ENCODE data around the gene INSR.
A peak's percentile ranks its signal among the peaks of the same experiment; 100 is the strongest.

Gene INSR

DNA sequence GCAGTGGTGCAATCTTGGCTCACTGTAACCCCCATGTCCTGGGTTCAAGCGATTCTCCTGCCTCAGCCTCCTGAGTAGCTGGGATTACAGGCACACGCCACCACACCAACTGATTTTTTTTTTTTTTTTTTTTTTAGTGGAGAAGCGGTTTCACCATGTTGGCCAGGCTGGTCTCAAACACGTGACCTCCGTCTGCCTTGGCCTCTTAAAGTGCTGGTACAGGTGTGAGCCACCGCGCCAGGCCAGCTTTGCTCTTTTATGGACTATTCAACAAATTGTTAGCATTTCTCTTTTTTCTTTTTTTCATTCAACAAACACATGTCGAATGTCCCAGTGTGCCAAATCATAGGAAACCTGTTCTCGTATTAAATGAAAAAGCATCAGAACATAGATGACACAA is 99.6 kb downstream of the INSR start:
- WGBS (ENCODE audit: extremely low coverage, insufficient coverage, insufficient read length): no CpG with 5 or more reads among the region's 9 CpGs
- Histone ChIP-seq H3K79me2 (ENCODE audit: control insufficient read depth, insufficient read depth, low read length, poor library complexity) (peaks cover 2% of the 10 kb centered on the region), H2BK5ac (ENCODE audit: low read depth, low read length, poor library complexity) (no peak overlapping the region), H3K27me3 (ENCODE audit: insufficient read depth, low read length) (no peaks in the 10 kb centered on the region), H3K23ac (ENCODE audit: low read length) (no peak overlapping the region), H3K14ac (ENCODE audit: low read length) (no peak overlapping the region), H2BK120ac (ENCODE audit: insufficient read depth, low read length, poor library complexity) (no peak overlapping the region), H3K4me2 (ENCODE audit: low read length) (no peak overlapping the region), H3K4me1 (ENCODE audit: control insufficient read depth in 1 of 2, insufficient read depth in 2 of 2, low read length in 2 of 2) (peaks cover 3 to 7% of the 10 kb centered on the region in 2 experiments), H2AFZ (ENCODE audit: insufficient read depth, low read length, poor library complexity) (no peak overlapping the region), H3K27ac (ENCODE audit: low read depth, low read length) (no peak overlapping the region), H3K18ac (ENCODE audit: low read length) (no peak overlapping the region), H2BK12ac (ENCODE audit: low read length) (no peak overlapping the region), H4K91ac (ENCODE audit: low read depth, low read length) (no peak overlapping the region), H3K9ac (ENCODE audit: low read length) (no peak overlapping the region), H4K12ac (ENCODE audit: low read depth, low read length) (no peak overlapping the region), H3K4me3 (ENCODE audit: low read depth, low read length) (no peak overlapping the region), H3K9me3 (ENCODE audit: insufficient read depth, low read depth, low read length) (no peaks in the 10 kb centered on the region), H3K4ac (ENCODE audit: low read depth, low read length) (no peak overlapping the region), H4K8ac (ENCODE audit: low read depth, low read length) (no peak overlapping the region), H2AK5ac (ENCODE audit: low read length) (no peak overlapping the region), H3K36me3 (ENCODE audit: control insufficient read depth in 1 of 2, insufficient read depth in 2 of 2, low read length in 2 of 2) (no peaks in the 10 kb centered on the region), H3K79me1 (ENCODE audit: low read length) (peaks cover 14% of the 10 kb centered on the region)
- DNase-seq: no peak

DNA sequence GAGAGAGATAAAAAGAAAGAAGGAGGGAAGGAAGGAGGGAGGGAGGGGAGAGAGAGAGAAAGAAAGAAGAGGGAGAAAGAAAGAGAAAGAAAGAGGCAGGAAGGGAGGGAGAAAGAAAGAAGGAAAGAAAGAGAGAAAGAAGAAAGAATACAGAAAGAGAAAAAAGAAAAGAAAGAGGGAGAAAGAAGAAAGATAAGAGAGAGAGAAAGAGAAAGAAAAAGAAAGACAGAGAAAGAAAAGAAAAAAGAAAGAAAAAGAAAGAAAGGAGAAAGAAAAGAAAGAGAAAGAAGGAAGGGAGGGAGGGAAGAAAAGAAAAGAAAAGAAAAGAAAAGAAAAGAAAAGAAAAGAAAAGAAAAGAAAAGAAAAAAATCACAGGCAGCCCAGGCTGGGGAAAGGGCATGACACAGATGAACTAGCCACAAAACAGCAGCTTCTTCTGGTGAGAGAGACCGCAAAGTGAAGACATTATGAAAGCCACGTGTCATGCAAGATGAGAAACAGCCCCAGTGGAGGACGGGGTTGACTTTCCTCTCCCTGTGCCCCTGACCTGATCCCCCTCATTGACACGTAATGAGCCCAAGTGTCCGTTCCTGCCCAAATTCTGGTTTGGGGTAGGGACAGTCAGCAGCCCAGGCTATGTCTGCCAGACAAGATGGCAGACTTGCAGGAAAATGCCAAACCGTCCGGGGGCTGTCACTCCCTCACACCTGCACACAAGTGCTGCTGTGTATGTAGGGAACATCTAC is 102.1 kb downstream of the INSR start:
- Histone ChIP-seq H2AFZ (ENCODE audit: insufficient read depth, low read length, poor library complexity) (no peak overlapping the region), H3K79me1 (ENCODE audit: low read length) (peaks cover 4% of the 10 kb centered on the region), H4K8ac (ENCODE audit: low read depth, low read length) (no peak overlapping the region), H2BK5ac (ENCODE audit: low read depth, low read length, poor library complexity) (no peak overlapping the region), H3K27ac (ENCODE audit: low read depth, low read length) (no peak overlapping the region), H3K4ac (ENCODE audit: low read depth, low read length) (no peak overlapping the region), H3K36me3 (ENCODE audit: control insufficient read depth in 1 of 2, insufficient read depth in 2 of 2, low read length in 2 of 2) (no peaks in the 10 kb centered on the region), H2BK12ac (ENCODE audit: low read length) (no peak overlapping the region), H2AK5ac (ENCODE audit: low read length) (no peak overlapping the region), H3K79me2 (ENCODE audit: control insufficient read depth, insufficient read depth, low read length, poor library complexity) (no peaks in the 10 kb centered on the region), H2BK120ac (ENCODE audit: insufficient read depth, low read length, poor library complexity) (no peak overlapping the region), H3K14ac (ENCODE audit: low read length) (no peak overlapping the region), H3K23ac (ENCODE audit: low read length) (peak overlapping the region; percentile 5), H3K27me3 (ENCODE audit: insufficient read depth, low read length) (no peaks in the 10 kb centered on the region), H3K4me2 (ENCODE audit: low read length) (no peak overlapping the region), H4K12ac (ENCODE audit: low read depth, low read length) (no peak overlapping the region), H3K18ac (ENCODE audit: low read length) (no peak overlapping the region), H3K4me3 (ENCODE audit: low read depth, low read length) (peak overlapping the region; percentile 4), H3K4me1 (ENCODE audit: control insufficient read depth in 1 of 2, insufficient read depth in 2 of 2, low read length in 2 of 2) (peaks cover 0 to 3% of the 10 kb centered on the region in 2 experiments), H3K9ac (ENCODE audit: low read length) (no peak overlapping the region), H3K9me3 (ENCODE audit: insufficient read depth, low read depth, low read length) (no peaks in the 10 kb centered on the region), H4K91ac (ENCODE audit: low read depth, low read length) (no peak overlapping the region)
- DNase-seq: no peak
- WGBS (ENCODE audit: extremely low coverage, insufficient coverage, insufficient read length): no CpG with 5 or more reads among the region's 7 CpGs

GRCh38 chr19:7188698-7189629 is 105.2 kb downstream of the INSR start:
- Histone ChIP-seq H3K4me2 (ENCODE audit: low read length) (no peak overlapping the region), H3K18ac (ENCODE audit: low read length) (no peak overlapping the region), H3K9me3 (ENCODE audit: insufficient read depth, low read depth, low read length) (no peaks in the 10 kb centered on the region), H2AFZ (ENCODE audit: insufficient read depth, low read length, poor library complexity) (no peak overlapping the region), H4K12ac (ENCODE audit: low read depth, low read length) (no peak overlapping the region), H3K4me1 (ENCODE audit: control insufficient read depth in 1 of 2, insufficient read depth in 2 of 2, low read length in 2 of 2) (no peaks in the 10 kb centered on the region), H3K27me3 (ENCODE audit: insufficient read depth, low read length) (no peaks in the 10 kb centered on the region), H3K23ac (ENCODE audit: low read length) (no peak overlapping the region), H3K79me1 (ENCODE audit: low read length) (no peaks in the 10 kb centered on the region), H4K91ac (ENCODE audit: low read depth, low read length) (no peak overlapping the region), H3K79me2 (ENCODE audit: control insufficient read depth, insufficient read depth, low read length, poor library complexity) (no peaks in the 10 kb centered on the region), H3K9ac (ENCODE audit: low read length) (no peak overlapping the region), H2BK5ac (ENCODE audit: low read depth, low read length, poor library complexity) (no peak overlapping the region), H2BK12ac (ENCODE audit: low read length) (no peak overlapping the region), H3K27ac (ENCODE audit: low read depth, low read length) (no peak overlapping the region), H3K4me3 (ENCODE audit: low read depth, low read length) (no peak overlapping the region), H3K36me3 (ENCODE audit: control insufficient read depth in 1 of 2, insufficient read depth in 2 of 2, low read length in 2 of 2) (peaks cover 0 to 3% of the 10 kb centered on the region in 2 experiments), H2BK120ac (ENCODE audit: insufficient read depth, low read length, poor library complexity) (no peak overlapping the region), H3K4ac (ENCODE audit: low read depth, low read length) (no peak overlapping the region), H4K8ac (ENCODE audit: low read depth, low read length) (no peak overlapping the region), H3K14ac (ENCODE audit: low read length) (no peak overlapping the region), H2AK5ac (ENCODE audit: low read length) (no peak overlapping the region)
- DNase-seq: no peak
- WGBS (ENCODE audit: extremely low coverage, insufficient coverage, insufficient read length): no CpG with 5 or more reads among the region's 12 CpGs

- Histone ChIP-seq H3K36me3 (ENCODE audit: control insufficient read depth in 1 of 2, insufficient read depth in 2 of 2, low read length in 2 of 2) (peaks cover 0 to 3% of the 10 kb centered on the region in 2 experiments), H2BK5ac (ENCODE audit: low read depth, low read length, poor library complexity) (no peak overlapping the region), H3K4me1 (ENCODE audit: control insufficient read depth in 1 of 2, insufficient read depth in 2 of 2, low read length in 2 of 2) (no peaks in the 10 kb centered on the region), H2AFZ (ENCODE audit: insufficient read depth, low read length, poor library complexity) (no peak overlapping the region), H3K9ac (ENCODE audit: low read length) (no peak overlapping the region), H3K4me3 (ENCODE audit: low read depth, low read length) (no peak overlapping the region), H3K27me3 (ENCODE audit: insufficient read depth, low read length) (no peaks in the 10 kb centered on the region), H3K18ac (ENCODE audit: low read length) (no peak overlapping the region), H4K91ac (ENCODE audit: low read depth, low read length) (no peak overlapping the region), H3K79me1 (ENCODE audit: low read length) (no peaks in the 10 kb centered on the region), H4K8ac (ENCODE audit: low read depth, low read length) (no peak overlapping the region), H3K4me2 (ENCODE audit: low read length) (no peak overlapping the region), H3K23ac (ENCODE audit: low read length) (no peak overlapping the region), H3K79me2 (ENCODE audit: control insufficient read depth, insufficient read depth, low read length, poor library complexity) (no peaks in the 10 kb centered on the region), H2AK5ac (ENCODE audit: low read length) (no peak overlapping the region), H4K12ac (ENCODE audit: low read depth, low read length) (no peak overlapping the region), H2BK12ac (ENCODE audit: low read length) (no peak overlapping the region), H2BK120ac (ENCODE audit: insufficient read depth, low read length, poor library complexity) (no peak overlapping the region), H3K4ac (ENCODE audit: low read depth, low read length) (no peak overlapping the region), H3K14ac (ENCODE audit: low read length) (no peak overlapping the region), H3K9me3 (ENCODE audit: insufficient read depth, low read depth, low read length) (no peaks in the 10 kb centered on the region), H3K27ac (ENCODE audit: low read depth, low read length) (no peak overlapping the region)
- WGBS (ENCODE audit: extremely low coverage, insufficient coverage, insufficient read length): no CpG with 5 or more reads among the region's 10 CpGs
- no peak for DNase-seq
Measured at GRCh38 chr19:7187605-7188339, 106.4 kb downstream of the INSR start.

All from trophoblast cell (in vitro differentiated cells and primary cell).